ENCODE measurements around the gene OS9.
A peak's percentile ranks its signal among the peaks of the same experiment; 100 is the strongest.

OS9 gene

GRCh38 chr12:57754411-57755193 lies 60.7 kb downstream of the OS9 start, which contains the start of gene MARCHF9:
MARCHF9 (plus strand) TSS chr12:57755103; CDS start chr12:57755529, 426 bp downstream.
- peak; percentile 57 to 75 (median 64) for DNase-seq

- no peak for DNase-seq
These were observed 61.2 kb downstream of the OS9 start for GRCh38 chr12:57755194-57755453.

- peak in 2 of 4 experiments; percentile 26 to 28 for DNase-seq
These were observed 61.8 kb downstream of the OS9 start for GRCh38 chr12:57755454-57756372.

- peak; percentile 35 to 43 (median 40) for DNase-seq
These were observed 62.7 kb downstream of the OS9 start for GRCh38 chr12:57756406-57757341.

- DNase-seq, result no peak
These were observed 63.8 kb downstream of the OS9 start for GRCh38 chr12:57757771-57758170.

- DNase-seq, result no peak
These were observed 64.8 kb downstream of the OS9 start for GRCh38 chr12:57758552-57759359.

- DNase-seq, result no peak
These were observed 65.5 kb downstream of the OS9 start for GRCh38 chr12:57759360-57759980.

- no peak for DNase-seq
These were observed 66.5 kb downstream of the OS9 start for GRCh38 chr12:57760347-57760982.

GRCh38 chr12:57761391-57761998 lies 67.6 kb downstream of the OS9 start:
- DNase-seq, result no peak

- DNase-seq, result no peak
These were observed 68.5 kb downstream of the OS9 start for GRCh38 chr12:57762463-57762862.

GRCh38 chr12:57763881-57764661 lies 70.1 kb downstream of the OS9 start:
- no peak for DNase-seq

- no peak for DNase-seq
These were observed 70.7 kb downstream of the OS9 start for GRCh38 chr12:57764662-57765002.

GRCh38 chr12:57765003-57765697 lies 71.2 kb downstream of the OS9 start:
- peak in 3 of 4 experiments; percentile 28 to 41 (median 30) for DNase-seq

- DNase-seq, result no peak
These were observed 71.9 kb downstream of the OS9 start for GRCh38 chr12:57765698-57766463.

GRCh38 chr12:57766464-57767304 lies 72.8 kb downstream of the OS9 start, which contains the start of gene CYP27B1:
CYP27B1 (minus strand) TSS chr12:57767078; CDS start chr12:57767041, 37 bp downstream.
- no peak for DNase-seq

- no peak for DNase-seq
These were observed 73.4 kb downstream of the OS9 start for GRCh38 chr12:57767305-57767698.

- no peak for DNase-seq
These were observed 73.9 kb downstream of the OS9 start for GRCh38 chr12:57767876-57768275.

All from activated CD4-positive, CD25-positive, alpha-beta regulatory T cell (primary cell).